Bone marrow (tissue), 2 donors: Measurements from ENCODE around the gene VARS2.

Experiments
- DNase-seq, 2 donors: peaks; one replicate each; lab custom pipeline; 2025; lab: John Stamatoyannopoulos, UW

VARS2 gene

GRCh38 chr6:30928677-30929076 is 14.6 kb downstream of the VARS2 start:
- DNase-seq, result no peak

- DNase-seq, result no peak
Observed at GRCh38 chr6:30930506-30930905, 16.5 kb downstream of the VARS2 start.

GRCh38 chr6:30931272-30931671 is 17.2 kb downstream of the VARS2 start:
- no peak for DNase-seq

- no peak for DNase-seq
Observed at GRCh38 chr6:30931969-30932645, 18.1 kb downstream of the VARS2 start, which contains the start of gene SFTA2. TSS of gene SFTA2 (minus strand) at chr6:30932170. CDS start at chr6:30932096, 74 bp downstream.

GRCh38 chr6:30932665-30933365 is 18.8 kb downstream of the VARS2 start:
- no peak for DNase-seq

- no peak for DNase-seq
Observed at GRCh38 chr6:30935018-30935417, 21.0 kb downstream of the VARS2 start.

- DNase-seq, result no peak
Observed at GRCh38 chr6:30937265-30937664, 23.2 kb downstream of the VARS2 start.

GRCh38 chr6:30938730-30939129 is 24.7 kb downstream of the VARS2 start:
- DNase-seq, result no peak

GRCh38 chr6:30939473-30939872 is 25.4 kb downstream of the VARS2 start:
- no peak for DNase-seq

- DNase-seq, result no peak
Observed at GRCh38 chr6:30940361-30940986, 26.4 kb downstream of the VARS2 start, which contains the start of gene MUCL3. TSS of gene MUCL3 (plus strand) at chr6:30940973. CDS start at chr6:30941000, 27 bp downstream.

- DNase-seq, result no peak
Observed at GRCh38 chr6:30942338-30943060, 28.5 kb downstream of the VARS2 start.

GRCh38 chr6:30944051-30944450 is 30.0 kb downstream of the VARS2 start:
- no peak for DNase-seq

- DNase-seq, result no peak
Observed at GRCh38 chr6:30945281-30945680, 31.2 kb downstream of the VARS2 start.

- no peak for DNase-seq
Observed at GRCh38 chr6:30947231-30947630, 33.2 kb downstream of the VARS2 start.

GRCh38 chr6:30948811-30949210 is 34.8 kb downstream of the VARS2 start:
- DNase-seq, result no peak

- no peak for DNase-seq
Observed at GRCh38 chr6:30951907-30952469, 38.0 kb downstream of the VARS2 start.

- DNase-seq, result no peak
Observed at GRCh38 chr6:30954631-30955366, 40.8 kb downstream of the VARS2 start.

- peak; percentile 38 to 46 for DNase-seq
Observed at GRCh38 chr6:30955367-30956042, 41.5 kb downstream of the VARS2 start.

- no peak for DNase-seq
Observed at GRCh38 chr6:30957716-30958115, 43.7 kb downstream of the VARS2 start.

GRCh38 chr6:30960907-30961673 is 47.1 kb downstream of the VARS2 start:
- no peak for DNase-seq
